GM23338 (cell line): ENCODE results near the gene ZNF468. TPM values are rescaled to one million over a fixed set of nuclear protein-coding genes. Genes with fewer than 3 reads are reported as not detected.

Experiments
- ATAC-seq: fragments of 200-7000 bp; cut with Tn5 transposase; 3 replicates; pipeline ENCODE4 v1.9.1; 2020
- DNase-seq: peaks from one replicate; pipeline ENCODE4 v3.0.0-alpha.2; 2015; ENCODE audit warnings: low spot score
- H2AFZ ChIP-seq: fragments of 200-600 bp; sonication (generic); 2 replicates; pipeline ENCODE4 v1.8.0; 2016; ENCODE audit warnings: antibody characterized with exemption, mild to moderate bottlenecking, moderate library complexity
- H3F3A ChIP-seq: fragments of 200-600 bp; sonication (generic); replicated peaks from 2 replicates; pipeline ENCODE4 v1.8.0; 2017; ENCODE audit warnings: antibody characterized with exemption, mixed run types, low read depth
- H3K27ac ChIP-seq: fragments of 200-600 bp; sonication (generic); 2 replicates; pipeline ENCODE4 v1.6.1; 2016; ENCODE audit warnings: low read depth
- H3K27me3 ChIP-seq: fragments of 200-600 bp; sonication (generic); 2 replicates; pipeline ENCODE4 v1.8.0; 2016; ENCODE audit warnings: mild to moderate bottlenecking, mixed run types, moderate library complexity; ENCODE audit not compliant: insufficient read depth
- H3K36me3 ChIP-seq: fragments of 200-600 bp; sonication (generic); 2 replicates; pipeline ENCODE4 v1.8.0; 2016; ENCODE audit warnings: mild to moderate bottlenecking; ENCODE audit not compliant: insufficient read depth
- H3K4me1 ChIP-seq: fragments of 200-600 bp; sonication (generic); 2 replicates; pipeline ENCODE4 v1.8.0; 2016; ENCODE audit warnings: mild to moderate bottlenecking, moderate library complexity; ENCODE audit not compliant: insufficient read depth
- H3K4me2 ChIP-seq: fragments of 200-600 bp; sonication (generic); 2 replicates; pipeline ENCODE4 v1.7.1; 2017; ENCODE audit warnings: mixed run types
- H3K4me3 ChIP-seq: fragments of 200-600 bp; sonication (generic); 2 replicates; pipeline ENCODE4 v1.6.1; 2016; ENCODE audit warnings: mixed run types
- H3K79me2 ChIP-seq: fragments of 200-600 bp; sonication (generic); replicated peaks from 2 replicates; pipeline ENCODE4 v1.8.0; 2017; ENCODE audit warnings: mild to moderate bottlenecking; ENCODE audit not compliant: insufficient read depth
- H3K9me2 ChIP-seq: fragments of 200-600 bp; sonication (generic); 2 replicates; pipeline ENCODE4 v1.8.0; 2017; ENCODE audit not compliant: insufficient read depth
- H4K20me1 ChIP-seq: fragments of 200-600 bp; sonication (generic); replicated peaks from 2 replicates; pipeline ENCODE4 v1.8.0; 2017; ENCODE audit warnings: mild to moderate bottlenecking; ENCODE audit not compliant: insufficient read depth
- H3K27ac Mint-ChIP-seq: 2 replicates; pipeline ENCODE4 v1.8.0; 2020; ENCODE audit warnings: inconsistent platforms, mild to moderate bottlenecking, moderate library complexity, mixed read lengths
- H3K27me3 Mint-ChIP-seq: 3 replicates; pipeline ENCODE4 v1.8.0; 2022; ENCODE audit warnings: low read depth, mild to moderate bottlenecking, moderate library complexity, mixed read lengths, inconsistent platforms; ENCODE audit not compliant: insufficient read depth, poor library complexity
- H3K36me3 Mint-ChIP-seq: 3 replicates; pipeline ENCODE4 v1.8.0; 2021; ENCODE audit warnings: low read depth, mild to moderate bottlenecking, inconsistent platforms, moderate library complexity, mixed read lengths
- H3K4me1 Mint-ChIP-seq: 3 replicates; pipeline ENCODE4 v1.8.0; 2020; ENCODE audit warnings: mild to moderate bottlenecking, inconsistent platforms, mixed read lengths
- H3K4me3 Mint-ChIP-seq: 3 replicates; pipeline ENCODE4 v1.8.0; 2021; ENCODE audit warnings: moderate library complexity, mild to moderate bottlenecking, inconsistent platforms, mixed read lengths
- H3K9me3 Mint-ChIP-seq: 3 replicates; pipeline ENCODE4 v1.8.0; 2020; ENCODE audit warnings: moderate library complexity, mild to moderate bottlenecking, inconsistent platforms, mixed read lengths
- CREB1 ChIP-seq: fragments of 250-450 bp; sonication (Bioruptor Pico); IDR thresholded peaks from 2 replicates; pipeline ENCODE4 v1.5.0; 2020; ENCODE audit warnings: low read depth, mild to moderate bottlenecking, moderate library complexity
- CTCF ChIP-seq, 2 experiments: fragments of 200-600 bp in 1 of 2; sonication (generic) in 1 of 2; conservative IDR thresholded peaks; 2 replicates each; pipeline versions ENCODE4 v1.5.1 to v1.6.1; 2016 to 2017; ENCODE audit warnings: antibody characterized with exemption in 2 of 2, low read depth in 2 of 2, mild to moderate bottlenecking in 2 of 2, moderate library complexity in 1 of 2
- EZH2 ChIP-seq: fragments of 200-600 bp; sonication (generic); IDR thresholded peaks from one replicate; pipeline ENCODE4 v1.8.0; 2017; ENCODE audit warnings: antibody characterized with exemption, mild to moderate bottlenecking, low read depth; ENCODE audit not compliant: unreplicated experiment
- EZH2phosphoT487 ChIP-seq: fragments of 200-600 bp; sonication (generic); IDR thresholded peaks from one replicate; pipeline ENCODE4 v1.8.1; 2018; ENCODE audit warnings: antibody characterized with exemption; ENCODE audit not compliant: unreplicated experiment
- JUNB ChIP-seq: IDR thresholded peaks from one replicate; pipeline ENCODE4 v1.6.1; 2016; ENCODE audit warnings: antibody characterized with exemption; ENCODE audit not compliant: unreplicated experiment
- NANOG ChIP-seq: IDR thresholded peaks from 2 replicates; pipeline ENCODE4 v1.6.1; 2016; ENCODE audit warnings: antibody characterized with exemption, borderline replicate concordance
- POLR2AphosphoS5 ChIP-seq: IDR thresholded peaks from 2 replicates; pipeline ENCODE4 v1.6.1; 2016; ENCODE audit warnings: antibody characterized with exemption, low read depth
- REST ChIP-seq: IDR thresholded peaks from one replicate; pipeline ENCODE4 v1.6.1; 2018; ENCODE audit warnings: antibody characterized with exemption; ENCODE audit not compliant: unreplicated experiment
- STAT1 ChIP-seq: IDR thresholded peaks from one replicate; pipeline ENCODE4 v1.6.1; 2016; ENCODE audit warnings: antibody characterized with exemption; ENCODE audit not compliant: unreplicated experiment
- ZNF114 ChIP-seq: fragments of 250-450 bp; sonication (Bioruptor Pico); IDR thresholded peaks from 2 replicates; pipeline ENCODE4 v1.5.0; 2020; ENCODE audit warnings: mild to moderate bottlenecking, moderate library complexity
- ZNF331 ChIP-seq: fragments of 250-450 bp; sonication (Bioruptor Pico); IDR thresholded peaks from 2 replicates; pipeline ENCODE4 v1.5.0; 2020; ENCODE audit warnings: low read depth, mild to moderate bottlenecking, moderate library complexity
- polyA plus RNA-seq: library from polyadenylated mRNA; unstranded; fragments of >200 nt; fragmentation: Nextera tagmentation; extraction: Ambion mirVana; gene quantifications from 2 replicates; pipeline ENCODE4 v1.2.1, GENCODE V29; 2016
- total RNA-seq: library from RNA; depleted of rRNA; stranded (reverse); fragments of >200 nt; shearing (Covaris generic); gene quantifications from 2 replicates; pipeline ENCODE4 v1.2.3, GENCODE V29; 2014
- TF ChIP-seq, protein P1 (sequence below): fragments of 250-450 bp; sonication (Bioruptor Pico); IDR thresholded peaks from 2 replicates; pipeline ENCODE4 v1.5.0; 2020; ENCODE audit warnings: mild to moderate bottlenecking, moderate library complexity
- TF ChIP-seq, protein P2 (sequence below): IDR thresholded peaks from 2 replicates; pipeline ENCODE4 v1.6.1; 2016; ENCODE audit warnings: antibody characterized with exemption

ZNF468 gene
- total and polyA plus RNA-seq, 2 experiments from 2014 or later = 11.8 to 34.9 TPM

DNA sequence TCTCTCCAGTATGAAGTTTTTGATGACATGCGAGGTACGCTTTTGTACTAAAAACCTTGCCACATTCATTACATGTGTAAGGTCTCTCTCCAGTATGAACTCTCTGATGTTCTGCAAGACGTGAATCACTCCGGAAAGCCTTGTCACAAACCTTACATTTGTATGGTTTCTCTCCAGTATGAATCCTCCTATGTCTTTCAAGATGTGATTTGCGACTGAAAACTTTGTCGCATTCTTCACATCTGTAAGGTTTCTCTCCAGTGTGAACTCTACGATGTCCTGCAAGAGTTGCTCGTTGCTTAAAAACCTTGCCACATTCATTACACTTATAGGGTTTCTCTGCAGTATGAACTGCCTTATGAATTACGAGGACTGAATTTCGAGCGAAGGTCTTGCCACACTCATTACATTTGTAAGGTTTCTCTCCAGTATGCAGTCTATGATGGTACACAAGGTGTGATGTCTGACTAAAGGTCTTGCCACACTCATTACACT lies 23.5 kb upstream of the ZNF468 start:
- H3K4me1 ChIP-seq = no peaks in the 10 kb centered on the region
- H3K4me3 Mint-ChIP-seq = no peak overlapping the region
- peaks cover 81% of the 10 kb centered on the region for H3K36me3 Mint-ChIP-seq
- no peaks in the 10 kb centered on the region for H3K9me2 ChIP-seq
- TF ChIP-seq, protein P1, sequence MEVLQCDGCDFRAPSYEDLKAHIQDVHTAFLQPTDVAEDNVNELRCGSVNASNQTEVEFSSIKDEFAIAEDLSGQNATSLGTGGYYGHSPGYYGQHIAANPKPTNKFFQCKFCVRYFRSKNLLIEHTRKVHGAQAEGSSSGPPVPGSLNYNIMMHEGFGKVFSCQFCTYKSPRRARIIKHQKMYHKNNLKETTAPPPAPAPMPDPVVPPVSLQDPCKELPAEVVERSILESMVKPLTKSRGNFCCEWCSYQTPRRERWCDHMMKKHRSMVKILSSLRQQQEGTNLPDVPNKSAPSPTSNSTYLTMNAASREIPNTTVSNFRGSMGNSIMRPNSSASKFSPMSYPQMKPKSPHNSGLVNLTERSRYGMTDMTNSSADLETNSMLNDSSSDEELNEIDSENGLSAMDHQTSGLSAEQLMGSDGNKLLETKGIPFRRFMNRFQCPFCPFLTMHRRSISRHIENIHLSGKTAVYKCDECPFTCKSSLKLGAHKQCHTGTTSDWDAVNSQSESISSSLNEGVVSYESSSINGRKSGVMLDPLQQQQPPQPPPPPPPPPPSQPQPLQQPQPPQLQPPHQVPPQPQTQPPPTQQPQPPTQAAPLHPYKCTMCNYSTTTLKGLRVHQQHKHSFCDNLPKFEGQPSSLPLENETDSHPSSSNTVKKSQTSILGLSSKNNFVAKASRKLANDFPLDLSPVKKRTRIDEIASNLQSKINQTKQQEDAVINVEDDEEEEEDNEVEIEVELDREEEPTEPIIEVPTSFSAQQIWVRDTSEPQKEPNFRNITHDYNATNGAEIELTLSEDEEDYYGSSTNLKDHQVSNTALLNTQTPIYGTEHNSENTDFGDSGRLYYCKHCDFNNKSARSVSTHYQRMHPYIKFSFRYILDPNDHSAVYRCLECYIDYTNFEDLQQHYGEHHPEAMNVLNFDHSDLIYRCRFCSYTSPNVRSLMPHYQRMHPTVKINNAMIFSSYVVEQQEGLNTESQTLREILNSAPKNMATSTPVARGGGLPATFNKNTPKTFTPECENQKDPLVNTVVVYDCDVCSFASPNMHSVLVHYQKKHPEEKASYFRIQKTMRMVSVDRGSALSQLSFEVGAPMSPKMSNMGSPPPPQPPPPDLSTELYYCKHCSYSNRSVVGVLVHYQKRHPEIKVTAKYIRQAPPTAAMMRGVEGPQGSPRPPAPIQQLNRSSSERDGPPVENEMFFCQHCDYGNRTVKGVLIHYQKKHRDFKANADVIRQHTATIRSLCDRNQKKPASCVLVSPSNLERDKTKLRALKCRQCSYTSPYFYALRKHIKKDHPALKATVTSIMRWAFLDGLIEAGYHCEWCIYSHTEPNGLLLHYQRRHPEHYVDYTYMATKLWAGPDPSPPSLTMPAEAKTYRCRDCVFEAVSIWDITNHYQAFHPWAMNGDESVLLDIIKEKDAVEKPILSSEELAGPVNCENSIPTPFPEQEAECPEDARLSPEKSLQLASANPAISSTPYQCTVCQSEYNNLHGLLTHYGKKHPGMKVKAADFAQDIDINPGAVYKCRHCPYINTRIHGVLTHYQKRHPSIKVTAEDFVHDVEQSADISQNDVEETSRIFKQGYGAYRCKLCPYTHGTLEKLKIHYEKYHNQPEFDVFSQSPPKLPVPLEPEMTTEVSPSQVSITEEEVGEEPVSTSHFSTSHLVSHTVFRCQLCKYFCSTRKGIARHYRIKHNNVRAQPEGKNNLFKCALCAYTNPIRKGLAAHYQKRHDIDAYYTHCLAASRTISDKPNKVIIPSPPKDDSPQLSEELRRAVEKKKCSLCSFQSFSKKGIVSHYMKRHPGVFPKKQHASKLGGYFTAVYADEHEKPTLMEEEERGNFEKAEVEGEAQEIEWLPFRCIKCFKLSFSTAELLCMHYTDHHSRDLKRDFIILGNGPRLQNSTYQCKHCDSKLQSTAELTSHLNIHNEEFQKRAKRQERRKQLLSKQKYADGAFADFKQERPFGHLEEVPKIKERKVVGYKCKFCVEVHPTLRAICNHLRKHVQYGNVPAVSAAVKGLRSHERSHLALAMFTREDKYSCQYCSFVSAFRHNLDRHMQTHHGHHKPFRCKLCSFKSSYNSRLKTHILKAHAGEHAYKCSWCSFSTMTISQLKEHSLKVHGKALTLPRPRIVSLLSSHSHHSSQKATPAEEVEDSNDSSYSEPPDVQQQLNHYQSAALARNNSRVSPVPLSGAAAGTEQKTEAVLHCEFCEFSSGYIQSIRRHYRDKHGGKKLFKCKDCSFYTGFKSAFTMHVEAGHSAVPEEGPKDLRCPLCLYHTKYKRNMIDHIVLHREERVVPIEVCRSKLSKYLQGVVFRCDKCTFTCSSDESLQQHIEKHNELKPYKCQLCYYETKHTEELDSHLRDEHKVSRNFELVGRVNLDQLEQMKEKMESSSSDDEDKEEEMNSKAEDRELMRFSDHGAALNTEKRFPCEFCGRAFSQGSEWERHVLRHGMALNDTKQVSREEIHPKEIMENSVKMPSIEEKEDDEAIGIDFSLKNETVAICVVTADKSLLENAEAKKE = no peak
- TF ChIP-seq, protein P2, sequence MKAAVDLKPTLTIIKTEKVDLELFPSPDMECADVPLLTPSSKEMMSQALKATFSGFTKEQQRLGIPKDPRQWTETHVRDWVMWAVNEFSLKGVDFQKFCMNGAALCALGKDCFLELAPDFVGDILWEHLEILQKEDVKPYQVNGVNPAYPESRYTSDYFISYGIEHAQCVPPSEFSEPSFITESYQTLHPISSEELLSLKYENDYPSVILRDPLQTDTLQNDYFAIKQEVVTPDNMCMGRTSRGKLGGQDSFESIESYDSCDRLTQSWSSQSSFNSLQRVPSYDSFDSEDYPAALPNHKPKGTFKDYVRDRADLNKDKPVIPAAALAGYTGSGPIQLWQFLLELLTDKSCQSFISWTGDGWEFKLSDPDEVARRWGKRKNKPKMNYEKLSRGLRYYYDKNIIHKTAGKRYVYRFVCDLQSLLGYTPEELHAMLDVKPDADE = no peak
- TF ChIP-seq CTCF (conservative IDR thresholded peaks at IDR 0.05; ENCODE audit: low read depth in 2 of 2) = no peak
- TF ChIP-seq JUNB = no peak
- no peak for TF ChIP-seq ZNF114
- TF ChIP-seq CREB1 = no peak
- no peak for TF ChIP-seq POLR2AphosphoS5
- no peak for TF ChIP-seq ZNF331 (CRISPR knock-in tag)
- no peak for TF ChIP-seq REST
- TF ChIP-seq EZH2 = no peak
- no peak for TF ChIP-seq STAT1
- TF ChIP-seq NANOG = no peak
- TF ChIP-seq EZH2phosphoT487 = no peak
- H3K9me3 Mint-ChIP-seq = peaks cover 8% of the 10 kb centered on the region; the same call in 2 of the 3 replicates
- H3K27me3 ChIP-seq = no peaks in the 10 kb centered on the region
- H2AFZ ChIP-seq = no peak overlapping the region
- H3K4me3 ChIP-seq = no peak overlapping the region
- H4K20me1 ChIP-seq = peaks cover 5% of the 10 kb centered on the region; the same call in 1 of the 2 replicates
- no peaks in the 10 kb centered on the region; the same call in 1 of the 2 replicates for H3K79me2 ChIP-seq
- peaks cover 7% of the 10 kb centered on the region for H3F3A ChIP-seq
- H3K4me1 Mint-ChIP-seq = no peaks in the 10 kb centered on the region
- H3K27ac Mint-ChIP-seq = no peak overlapping the region
- H3K27ac ChIP-seq = no peak overlapping the region
- H3K27me3 Mint-ChIP-seq = peaks cover 1% of the 10 kb centered on the region
- H3K4me2 ChIP-seq = no peak overlapping the region
- ATAC-seq (no peak), DNase-seq (no peak)
- peaks cover 56% of the 10 kb centered on the region for H3K36me3 ChIP-seq
